Activated T-cell treated with anti-CD3 and anti-CD28 coated beads, Interleukin-2, amount 50 U/mL, for 48 hours (primary cell): ENCODE data around the gene REM1.
A peak's percentile ranks its signal among the peaks of the same experiment; 100 is the strongest.
"Not testable (repeated sequence)": the region's sequence is repeated elsewhere in the genome, so short reads cannot be mapped to it uniquely, and the experiment has no call there.

Source experiments
- DNase-seq, 2 experiments: peaks; one replicate each; pipeline ENCODE4 v3.0.0-alpha.2; 2020

REM1 gene

DNA sequence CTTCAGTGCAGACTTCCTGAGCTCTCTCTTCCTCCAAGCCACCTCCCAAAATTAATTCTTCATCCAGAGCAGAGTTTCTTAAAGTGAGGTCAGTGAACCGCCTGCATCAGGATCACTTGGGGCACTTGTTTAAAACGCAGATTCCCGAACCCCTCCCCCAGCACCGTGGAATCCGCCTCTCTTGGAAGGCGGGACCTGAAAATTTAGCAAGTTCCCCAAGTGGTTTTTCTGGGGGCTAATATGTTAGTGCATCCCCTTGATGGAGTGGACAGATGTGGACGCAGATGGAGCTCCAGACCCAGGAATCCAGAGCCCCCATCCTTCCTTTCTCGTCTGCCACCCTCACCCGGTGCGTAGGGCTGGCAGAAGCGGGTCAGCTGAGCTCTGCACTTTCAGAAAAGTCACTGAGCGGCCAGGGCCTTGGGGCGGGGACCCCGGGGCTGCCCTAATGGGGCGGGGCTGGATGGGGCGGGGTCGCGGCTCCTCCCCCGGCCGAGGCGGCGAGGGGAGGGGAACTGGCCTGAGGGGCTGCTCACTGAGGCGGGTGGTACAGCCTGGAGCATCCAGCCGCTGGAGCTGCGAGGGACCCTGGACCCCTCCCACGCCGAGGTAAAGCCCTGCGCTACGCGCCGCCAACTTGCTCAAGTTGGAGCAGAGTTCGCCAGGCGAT lies at the start of gene REM1, which contains the start of gene DEFB124:
TSS of gene REM1 (plus strand) at position 531 of the 670 bp plus-strand sequence. CDS start 1,158 bp downstream, outside the sequence.
TSS of gene DEFB124 (minus strand) at position 370 of the 670 bp plus-strand sequence. CDS start 2,114 bp downstream, outside the sequence.
- DNase-seq = no peak

DNA sequence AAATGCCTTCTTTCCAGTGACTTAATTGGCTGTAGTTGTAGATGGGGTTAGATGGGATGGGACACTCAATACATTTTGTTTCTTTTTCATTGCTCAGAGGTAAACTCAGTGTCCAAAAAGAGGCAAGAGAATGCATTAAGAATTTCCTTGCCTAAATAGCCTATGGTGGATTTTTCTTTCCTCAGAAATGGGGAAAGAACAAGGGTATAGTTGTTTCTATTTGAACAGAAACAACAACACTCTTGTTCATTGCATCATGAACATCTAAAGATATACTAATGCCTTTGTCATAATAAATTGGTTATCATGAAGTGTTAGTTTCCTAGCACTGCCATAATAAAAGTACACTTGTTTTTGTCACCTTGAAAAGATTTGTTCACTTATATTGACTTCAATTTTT lies 49.3 kb upstream of the REM1 start:
- DNase-seq = no peak

- not testable (repeated sequence) for DNase-seq
Observed at GRCh38 chr20:31426891-31427551, 48.1 kb upstream of the REM1 start.

GRCh38 chr20:31427576-31427975 lies 47.5 kb upstream of the REM1 start:
- DNase-seq = not testable (repeated sequence)

DNA sequence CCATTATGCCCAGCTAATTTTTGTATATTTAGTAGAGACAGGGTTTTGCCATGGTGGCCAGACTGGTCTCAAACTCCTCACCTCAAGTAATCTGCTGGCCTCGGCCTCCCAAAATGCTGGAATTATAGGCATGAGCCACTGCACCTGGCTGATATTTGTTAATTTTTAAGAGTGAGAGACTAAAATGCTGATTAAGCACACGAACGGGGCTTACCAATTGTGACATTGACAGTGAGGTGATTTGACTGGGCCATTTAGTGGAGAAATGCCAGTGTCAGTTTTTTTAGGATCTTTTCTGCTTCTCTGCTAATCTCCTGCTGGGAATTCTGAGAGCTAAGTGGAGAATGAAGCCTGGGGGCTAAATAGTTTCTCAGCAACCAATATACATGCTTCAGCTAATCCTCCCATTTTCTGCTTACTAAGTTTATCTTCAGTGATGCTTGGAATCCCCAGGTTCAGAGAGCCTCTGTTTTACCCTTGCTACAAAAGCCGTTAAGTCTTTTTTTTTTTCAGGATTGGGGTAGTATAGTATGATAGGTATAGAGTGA lies 44.4 kb upstream of the REM1 start:
- no peak for DNase-seq

DNA sequence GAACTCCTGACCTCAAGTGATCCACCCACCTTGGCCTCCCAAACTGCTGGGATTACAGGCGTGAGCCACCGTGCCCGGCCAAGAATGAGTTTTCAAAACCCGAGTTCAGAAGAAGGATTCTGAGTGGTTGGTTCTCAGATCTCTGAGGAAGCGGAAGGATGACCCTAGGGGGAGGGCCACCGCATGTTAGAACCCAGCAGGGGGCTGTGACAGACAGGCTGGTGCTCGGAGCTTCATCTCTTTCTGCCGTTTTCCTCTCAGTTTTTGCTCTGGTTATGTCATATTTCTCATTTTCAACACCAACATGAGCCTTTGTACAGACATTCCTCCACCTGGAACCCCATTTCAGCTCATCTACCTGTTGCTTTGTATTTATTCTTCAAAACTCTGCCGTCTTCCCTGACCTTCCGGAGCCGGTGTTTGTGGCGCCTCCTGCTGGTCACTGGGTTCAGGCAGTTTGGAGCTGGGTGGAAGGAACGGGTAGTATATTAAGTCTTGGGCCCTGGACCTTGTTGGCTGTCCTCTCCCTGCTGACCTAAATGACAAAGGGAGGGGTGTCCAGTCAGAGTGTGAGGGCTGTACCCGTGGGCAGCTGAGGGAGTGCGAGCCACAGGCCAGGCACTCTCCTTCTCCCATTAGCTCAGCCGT lies 35.0 kb upstream of the REM1 start, which contains the start of gene DEFB123:
TSS of gene DEFB123 (plus strand) at position 621 of the 648 bp plus-strand sequence. CDS start 67 bp downstream, outside the sequence.
- peak; percentile 38 to 41 for DNase-seq

DNA sequence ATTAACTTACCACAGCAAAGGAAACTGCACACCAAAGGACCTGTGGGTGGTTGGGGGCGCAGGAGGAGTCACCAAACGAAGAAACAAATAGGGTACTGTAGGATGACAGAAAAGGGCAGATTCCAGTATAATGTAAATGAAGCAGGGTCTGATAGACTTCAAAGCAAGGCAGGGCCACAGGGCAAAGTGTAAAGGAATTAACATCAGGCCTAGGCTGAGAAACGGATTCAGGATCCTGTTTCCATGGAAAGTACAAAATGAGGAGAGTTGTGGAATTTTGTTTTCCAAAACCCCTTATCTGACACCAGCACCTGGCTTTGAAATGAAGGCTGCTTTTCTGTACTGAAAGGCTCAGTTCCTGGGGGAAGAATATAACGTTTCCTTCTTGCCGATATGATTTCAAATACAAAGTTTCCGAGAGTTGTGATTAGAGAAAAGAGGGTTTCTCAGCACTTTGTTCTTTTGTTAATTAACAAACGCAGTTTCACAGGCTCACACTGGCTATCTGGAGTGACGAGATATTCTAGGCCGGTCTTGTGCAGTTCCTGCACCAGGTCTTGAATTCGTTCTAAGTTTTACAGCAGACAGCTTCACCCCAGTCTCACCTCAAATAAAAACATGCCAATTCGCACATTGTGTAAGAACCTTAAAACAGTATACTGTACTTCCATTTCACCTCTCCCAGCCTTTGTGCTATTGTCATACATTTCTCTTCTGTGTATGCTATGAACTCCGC lies 28.8 kb upstream of the REM1 start:
- no peak for DNase-seq

DNA sequence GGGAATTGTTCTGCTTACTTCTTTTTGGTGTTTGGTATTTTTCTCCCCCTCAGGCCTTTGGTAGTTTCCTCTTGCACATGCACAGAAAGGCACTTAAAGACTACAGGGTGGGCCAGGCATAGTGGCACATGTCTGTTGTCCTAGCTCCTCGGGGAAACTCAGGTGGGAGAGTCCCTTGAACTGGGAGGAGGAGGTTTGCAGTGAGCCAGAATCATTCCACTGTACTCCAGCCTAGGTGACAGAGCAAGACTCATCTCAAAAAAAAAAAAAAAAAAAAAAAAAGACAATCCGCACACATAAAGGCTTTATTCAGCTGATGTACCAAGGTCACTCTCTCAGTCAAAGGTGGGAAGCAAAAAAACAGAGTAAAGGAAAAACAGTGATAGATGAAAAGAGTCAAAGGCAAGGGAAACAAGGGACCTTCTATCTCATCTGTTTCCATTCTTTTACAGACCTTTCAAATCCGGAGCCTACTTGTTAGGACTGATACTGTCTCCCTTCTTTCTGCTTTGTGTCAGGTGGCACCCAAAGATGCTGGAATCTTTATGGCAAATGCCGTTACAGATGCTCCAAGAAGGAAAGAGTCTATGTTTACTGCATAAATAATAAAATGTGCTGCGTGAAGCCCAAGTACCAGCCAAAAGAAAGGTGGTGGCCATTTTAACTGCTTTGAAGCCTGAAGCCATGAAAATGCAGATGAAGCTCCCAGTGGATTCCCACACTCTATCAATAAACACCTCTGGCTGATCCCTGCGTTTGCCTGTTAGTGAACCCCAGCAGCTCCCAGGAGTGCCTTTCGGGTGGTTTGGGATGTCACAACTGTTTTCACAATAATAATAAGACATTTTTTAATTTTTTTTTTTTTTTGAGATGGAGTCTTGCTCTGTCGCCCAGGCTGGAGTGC lies 25.3 kb upstream of the REM1 start:
- DNase-seq = no peak

DNA sequence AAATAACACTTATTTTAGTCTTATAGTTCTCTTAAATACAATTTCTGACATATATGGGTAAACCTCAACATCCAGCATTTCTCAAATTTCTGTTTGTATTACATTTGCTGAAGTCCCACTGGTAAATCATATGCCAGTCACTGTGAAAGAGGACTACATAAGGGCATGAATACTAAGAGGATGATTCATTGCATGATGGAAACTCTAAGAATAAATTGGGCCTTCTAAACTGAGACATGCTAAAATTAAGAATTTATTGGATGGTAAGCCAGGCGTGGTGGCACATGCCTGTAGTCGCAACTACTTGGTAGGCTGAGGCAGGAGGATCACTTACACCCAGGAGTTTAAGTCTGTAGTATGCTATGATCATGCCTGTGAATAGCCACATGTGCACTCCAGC lies 22.5 kb upstream of the REM1 start:
- DNase-seq = no peak

DNA sequence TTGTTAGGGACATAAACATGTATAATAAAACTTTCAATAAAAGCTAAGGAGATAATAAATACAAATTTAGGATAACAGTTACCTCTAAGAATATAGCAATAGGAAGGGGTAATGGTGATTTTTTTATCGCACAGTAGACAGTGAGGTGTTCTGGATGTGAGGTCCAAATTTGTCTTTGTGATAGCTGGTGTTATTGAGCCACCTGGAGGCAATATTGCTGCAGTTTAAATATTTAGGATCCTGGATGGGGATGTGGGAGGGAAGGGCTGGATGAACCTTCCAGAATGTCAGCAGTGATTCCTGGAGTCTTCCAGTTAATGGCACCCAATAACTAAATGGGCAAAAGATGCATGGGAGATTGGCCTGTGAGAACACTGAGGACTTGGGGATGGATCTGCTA lies 20.7 kb upstream of the REM1 start:
- no peak for DNase-seq

GRCh38 chr20:31470946-31471345 lies 4.1 kb upstream of the REM1 start:
- not testable (repeated sequence) for DNase-seq

GRCh38 chr20:31472395-31473330 lies 2.4 kb upstream of the REM1 start:
- no peak for DNase-seq

DNA sequence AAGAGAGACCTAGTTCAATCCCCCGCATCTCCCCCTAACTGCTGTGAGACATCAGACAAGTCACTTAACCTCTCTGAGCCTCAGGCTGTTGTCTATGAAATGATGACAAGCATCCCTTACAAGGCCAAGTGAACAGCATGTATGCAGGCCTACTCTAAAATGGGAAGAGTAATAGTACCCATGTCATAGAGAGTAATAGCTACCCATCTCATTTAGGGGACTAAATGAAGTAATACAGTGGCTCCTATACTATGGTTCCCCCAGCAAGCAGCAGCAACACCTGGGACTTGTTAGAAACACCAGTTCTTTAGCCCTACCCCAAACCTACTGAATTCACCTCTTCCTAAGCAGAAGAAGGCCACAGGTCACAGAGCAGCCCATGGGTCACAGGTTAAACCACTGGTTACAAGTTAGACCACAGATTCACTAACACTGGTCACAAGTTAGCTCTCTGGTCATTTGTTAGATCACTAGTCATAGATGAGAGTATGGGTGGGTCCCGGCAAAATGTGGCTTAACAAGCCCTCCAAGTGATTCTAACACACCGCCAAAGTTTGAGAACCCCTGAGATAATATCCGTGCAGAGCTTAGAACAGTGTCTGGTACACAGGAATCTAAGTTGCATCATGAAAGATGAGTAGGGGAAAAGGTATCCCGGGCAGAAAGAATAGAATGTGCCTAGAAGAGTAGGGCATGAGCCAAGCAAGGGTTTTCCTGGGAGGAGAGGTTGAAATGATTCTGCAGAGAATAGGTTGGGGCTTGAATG lies 1.6 kb upstream of the REM1 start:
- DNase-seq = no peak

DNA sequence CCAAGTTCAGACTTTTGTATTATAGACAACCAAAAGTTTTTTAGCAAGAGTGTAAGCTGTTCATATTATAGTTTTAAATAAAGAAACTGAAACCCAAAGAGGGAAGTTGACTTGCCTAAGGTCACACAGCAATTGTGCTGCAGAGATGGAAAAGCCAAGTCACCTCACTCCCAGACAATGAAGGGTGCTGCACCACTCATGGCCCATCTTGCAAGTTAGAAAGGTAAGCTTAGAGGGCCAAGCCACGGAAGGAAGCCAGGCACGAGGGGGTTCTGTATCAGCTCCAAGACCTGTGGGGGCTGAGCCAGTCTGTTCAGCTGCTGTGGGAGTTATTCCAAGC lies 1.0 kb upstream of the REM1 start:
- no peak for DNase-seq

DNA sequence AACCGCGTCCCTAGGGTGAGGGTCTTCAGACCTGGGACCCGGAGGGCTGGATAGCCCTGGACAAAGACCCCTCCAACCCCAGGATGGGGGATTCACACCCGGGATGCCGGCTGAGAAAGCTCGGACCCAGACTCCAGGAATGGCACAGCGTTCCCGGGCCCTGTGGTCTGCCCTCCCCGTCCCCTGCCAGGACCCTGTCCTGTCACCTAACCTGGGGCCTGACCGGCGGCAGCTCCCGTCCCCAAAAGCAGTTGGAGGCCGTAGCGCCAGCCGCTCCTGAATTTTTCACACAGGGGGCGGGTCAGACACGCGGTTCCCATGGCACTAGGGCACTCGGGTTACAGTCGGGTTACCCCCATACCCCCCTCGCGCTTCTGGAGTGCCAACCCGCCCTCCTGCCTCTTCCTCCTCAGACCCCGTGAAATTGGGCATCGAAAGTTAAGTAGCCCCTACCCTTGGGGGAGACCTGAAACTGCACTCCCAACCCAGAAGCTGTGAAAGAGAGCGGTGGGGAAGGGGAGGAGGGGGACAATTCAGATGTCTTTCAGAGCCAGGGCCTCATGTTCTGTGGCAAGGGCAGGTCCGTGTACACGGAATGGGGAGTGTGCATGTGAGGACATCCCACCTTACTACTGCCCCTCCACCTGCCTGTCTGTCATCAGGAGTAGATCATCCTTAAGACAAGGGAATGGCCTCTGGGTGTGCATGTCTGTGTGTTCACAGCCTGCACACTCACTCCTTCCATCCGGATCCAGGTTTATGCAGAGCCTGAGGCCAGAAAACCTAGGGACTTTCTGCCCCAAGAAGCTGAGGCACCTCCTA lies 595 bp downstream of the REM1 start:
- DNase-seq = no peak

GRCh38 chr20:31476294-31476585 lies 1.2 kb downstream of the REM1 start:
- DNase-seq = no peak

- no peak for DNase-seq
Observed at GRCh38 chr20:31476643-31477215, 1.6 kb downstream of the REM1 start.

DNA sequence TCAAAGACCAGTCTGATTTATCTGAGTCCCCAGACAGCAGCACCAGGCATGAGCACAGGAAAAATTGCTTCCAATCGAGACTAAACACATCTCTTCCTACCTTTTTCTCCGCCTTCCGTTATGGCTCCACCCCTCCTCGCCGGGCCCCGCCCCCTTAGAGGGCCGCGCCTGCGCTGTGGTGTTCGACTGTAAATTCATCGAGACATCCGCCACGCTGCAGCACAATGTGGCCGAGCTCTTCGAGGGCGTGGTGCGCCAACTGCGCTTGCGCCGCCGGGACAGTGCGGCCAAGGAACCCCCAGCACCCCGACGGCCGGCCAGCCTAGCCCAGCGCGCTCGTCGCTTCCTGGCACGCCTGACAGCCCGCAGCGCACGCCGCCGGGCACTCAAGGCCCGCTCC lies 8.9 kb downstream of the REM1 start:
- peak; percentile 51 to 56 for DNase-seq
